A673 (cell line): ENCODE data around the gene RXRA. TPM values are rescaled to one million over a fixed set of nuclear protein-coding genes. Genes with fewer than 3 reads are reported as not detected.
A peak's percentile ranks its signal among the peaks of the same experiment; 100 is the strongest.

Source experiments
- BruUV-seq: library from RNA; stranded (reverse); fragments of 400-500 nt; replicated peaks from 2 replicates; lab custom pipeline; 2021; lab: Mats Ljungman, UMichigan
- CTCF ChIA-PET: fragments of 300-600 bp; sonication (Branson Sonifier 250); formaldehyde crosslinking; loops from one replicate; lab custom pipeline; 2022; ENCODE audit warnings: antibody characterized with exemption; lab: Charles Lee
- POLR2A ChIA-PET: fragments of 300-600 bp; sonication (Branson Sonifier 250); formaldehyde crosslinking; loops from one replicate; lab custom pipeline; 2022; ENCODE audit warnings: antibody characterized with exemption; ENCODE audit not compliant: low non-redundant PET; lab: Charles Lee
- DNase-seq: peaks from one replicate; pipeline ENCODE4 v3.0.0-alpha.2; 2015; ENCODE audit warnings: low spot score
- H3K27ac ChIP-seq: fragments of 200-600 bp; sonication (generic); 2 replicates; pipeline ENCODE4 v1.5.1; 2016; ENCODE audit warnings: mixed run types, low read depth, mild to moderate bottlenecking, mixed read lengths, antibody characterized with exemption, low read length; ENCODE audit not compliant: poor library complexity, severe bottlenecking
- H3K27me3 ChIP-seq: fragments of 200-600 bp; sonication (generic); replicated peaks from 2 replicates; pipeline ENCODE4 v1.6.1; 2017; ENCODE audit warnings: mixed run types, low read depth, mild to moderate bottlenecking, mixed read lengths, antibody characterized with exemption, low read length; ENCODE audit not compliant: insufficient read depth, poor library complexity
- H3K36me3 ChIP-seq: fragments of 200-600 bp; sonication (generic); 2 replicates; pipeline ENCODE4 v1.6.1; 2016; ENCODE audit warnings: mixed run types, mild to moderate bottlenecking, mixed read lengths, antibody characterized with exemption, low read length; ENCODE audit not compliant: insufficient read depth, poor library complexity, severe bottlenecking
- H3K4me1 ChIP-seq: fragments of 200-600 bp; sonication (generic); 2 replicates; pipeline ENCODE4 v1.6.1; 2017; ENCODE audit warnings: mixed run types, mild to moderate bottlenecking, mixed read lengths, antibody characterized with exemption, low read length; ENCODE audit not compliant: insufficient read depth, poor library complexity, severe bottlenecking
- H3K4me3 ChIP-seq: fragments of 200-600 bp; sonication (generic); 2 replicates; pipeline ENCODE4 v1.5.1; 2016; ENCODE audit warnings: low read depth, mixed run types, mild to moderate bottlenecking, mixed read lengths, low read length; ENCODE audit not compliant: poor library complexity, severe bottlenecking
- H3K9me3 ChIP-seq: fragments of 200-600 bp; sonication (generic); 2 replicates; pipeline ENCODE4 v1.6.1; 2016; ENCODE audit warnings: mixed run types, low read depth, mild to moderate bottlenecking, mixed read lengths, antibody characterized with exemption, low read length; ENCODE audit not compliant: poor library complexity, severe bottlenecking
- EZH2 ChIP-seq: fragments of 200-600 bp; sonication (generic); IDR thresholded peaks from 2 replicates; pipeline ENCODE4 v1.6.1; 2017; ENCODE audit warnings: borderline replicate concordance, low read depth, mild to moderate bottlenecking, mixed read lengths, antibody characterized with exemption, low read length; ENCODE audit not compliant: poor library complexity, severe bottlenecking
- intact Hi-C: fragments of 100-400 bp; cut with micrococcal nuclease; formaldehyde crosslinking; loops from one replicate; pipeline ENCODE4 v1.10.0; 2022; ENCODE audit not compliant: unreplicated experiment
- total RNA-seq: library from RNA; stranded (reverse); gene quantifications from 2 replicates; pipeline ENCODE4 v1.2.3, GENCODE V29; 2021
- TF ChIP-seq, protein P1 (sequence below): fragments of 300-800, 200-600 bp; sonication (generic); conservative IDR thresholded peaks from 2 replicates; pipeline ENCODE4 v1.5.1; 2017; ENCODE audit warnings: low read depth, mild to moderate bottlenecking, antibody characterized with exemption, low read length, moderate library complexity, mixed read lengths

RXRA gene
- total RNA-seq, 1 experiment from 2014 or later: 54.1 TPM

DNA sequence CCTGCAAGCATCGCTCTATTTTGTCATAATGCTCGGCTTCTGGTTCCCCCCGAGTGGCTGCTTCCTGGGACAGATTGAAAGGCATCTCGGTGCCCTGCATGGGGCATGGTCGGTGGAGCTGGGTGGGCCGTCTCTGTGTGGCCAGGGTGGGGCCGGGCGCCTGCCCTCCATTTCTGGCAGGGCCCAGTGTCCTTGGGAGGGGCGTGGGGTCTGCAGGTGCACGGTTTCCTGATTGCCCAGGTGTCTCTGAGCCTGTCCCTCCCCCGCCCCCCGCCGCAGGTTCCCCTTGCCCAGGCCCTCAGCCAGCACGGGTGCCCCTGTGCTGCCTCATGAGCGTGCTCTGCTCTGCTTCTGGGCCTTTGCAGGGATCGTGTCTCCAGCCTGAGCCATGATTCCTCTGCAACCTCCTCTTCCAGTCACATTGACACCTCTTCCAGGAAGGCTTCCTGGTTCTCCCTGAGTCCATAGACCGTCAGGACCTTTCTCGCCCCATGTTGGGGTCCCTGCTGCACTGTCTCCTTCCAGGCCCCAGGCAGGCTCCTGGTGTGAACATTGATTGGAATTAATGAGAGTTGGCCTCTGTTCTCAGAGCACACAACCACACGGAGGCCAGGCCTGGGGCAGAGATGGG is 90.2 kb downstream of the RXRA start:
- CTCF ChIA-PET: no interaction called here
- H3K9me3 ChIP-seq: no peaks in the 10 kb centered on the region
- H3K4me3 ChIP-seq: no peak overlapping the region
- H3K4me1 ChIP-seq: peaks cover 30% of the 10 kb centered on the region
- H3K27me3 ChIP-seq: no peaks in the 10 kb centered on the region
- intact Hi-C loops: no loop called here
- H3K27ac ChIP-seq: no peak overlapping the region
- TF ChIP-seq EZH2: no peak
- TF ChIP-seq, protein P1, sequence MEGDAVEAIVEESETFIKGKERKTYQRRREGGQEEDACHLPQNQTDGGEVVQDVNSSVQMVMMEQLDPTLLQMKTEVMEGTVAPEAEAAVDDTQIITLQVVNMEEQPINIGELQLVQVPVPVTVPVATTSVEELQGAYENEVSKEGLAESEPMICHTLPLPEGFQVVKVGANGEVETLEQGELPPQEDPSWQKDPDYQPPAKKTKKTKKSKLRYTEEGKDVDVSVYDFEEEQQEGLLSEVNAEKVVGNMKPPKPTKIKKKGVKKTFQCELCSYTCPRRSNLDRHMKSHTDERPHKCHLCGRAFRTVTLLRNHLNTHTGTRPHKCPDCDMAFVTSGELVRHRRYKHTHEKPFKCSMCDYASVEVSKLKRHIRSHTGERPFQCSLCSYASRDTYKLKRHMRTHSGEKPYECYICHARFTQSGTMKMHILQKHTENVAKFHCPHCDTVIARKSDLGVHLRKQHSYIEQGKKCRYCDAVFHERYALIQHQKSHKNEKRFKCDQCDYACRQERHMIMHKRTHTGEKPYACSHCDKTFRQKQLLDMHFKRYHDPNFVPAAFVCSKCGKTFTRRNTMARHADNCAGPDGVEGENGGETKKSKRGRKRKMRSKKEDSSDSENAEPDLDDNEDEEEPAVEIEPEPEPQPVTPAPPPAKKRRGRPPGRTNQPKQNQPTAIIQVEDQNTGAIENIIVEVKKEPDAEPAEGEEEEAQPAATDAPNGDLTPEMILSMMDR: no peak
- no TSS peak for BruUV-seq
- POLR2A ChIA-PET: no interaction called here
- peaks cover 21% of the 10 kb centered on the region for H3K36me3 ChIP-seq
- no peak for DNase-seq

DNA sequence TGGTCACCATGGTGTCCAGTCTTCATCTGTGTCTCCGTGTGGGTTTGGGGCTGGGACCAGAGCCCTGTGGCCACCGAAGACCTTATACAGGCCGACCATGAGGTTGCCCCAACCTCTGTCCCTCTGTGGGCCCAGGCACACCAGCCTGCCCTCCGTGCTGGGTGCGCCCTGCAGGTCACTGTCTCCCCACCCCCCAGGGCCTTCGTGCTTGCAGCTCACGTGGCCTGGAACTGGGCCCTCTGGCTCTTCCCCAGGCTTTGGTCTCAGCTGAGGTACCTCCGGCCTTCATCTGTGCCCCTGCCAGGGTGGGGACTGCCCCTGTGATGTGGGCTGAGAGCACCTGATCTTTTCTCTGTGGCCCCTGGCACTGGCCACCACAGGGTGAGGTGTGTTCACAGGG is 92.1 kb downstream of the RXRA start:
- DNase-seq: no peak
- Histone ChIP-seq H3K9me3 (no peaks in the 10 kb centered on the region), H3K27ac (peak overlapping the region; percentile 42), H3K27me3 (no peaks in the 10 kb centered on the region), H3K4me1 (peaks cover 14% of the 10 kb centered on the region), H3K4me3 (no peak overlapping the region), H3K36me3 (peaks cover 23% of the 10 kb centered on the region)
- intact Hi-C loops: no loop called here
- POLR2A ChIA-PET: no interaction called here
- TF ChIP-seq, protein P1: no peak
- no peak for TF ChIP-seq EZH2
- no TSS peak for BruUV-seq
- CTCF ChIA-PET: no interaction called here

DNA sequence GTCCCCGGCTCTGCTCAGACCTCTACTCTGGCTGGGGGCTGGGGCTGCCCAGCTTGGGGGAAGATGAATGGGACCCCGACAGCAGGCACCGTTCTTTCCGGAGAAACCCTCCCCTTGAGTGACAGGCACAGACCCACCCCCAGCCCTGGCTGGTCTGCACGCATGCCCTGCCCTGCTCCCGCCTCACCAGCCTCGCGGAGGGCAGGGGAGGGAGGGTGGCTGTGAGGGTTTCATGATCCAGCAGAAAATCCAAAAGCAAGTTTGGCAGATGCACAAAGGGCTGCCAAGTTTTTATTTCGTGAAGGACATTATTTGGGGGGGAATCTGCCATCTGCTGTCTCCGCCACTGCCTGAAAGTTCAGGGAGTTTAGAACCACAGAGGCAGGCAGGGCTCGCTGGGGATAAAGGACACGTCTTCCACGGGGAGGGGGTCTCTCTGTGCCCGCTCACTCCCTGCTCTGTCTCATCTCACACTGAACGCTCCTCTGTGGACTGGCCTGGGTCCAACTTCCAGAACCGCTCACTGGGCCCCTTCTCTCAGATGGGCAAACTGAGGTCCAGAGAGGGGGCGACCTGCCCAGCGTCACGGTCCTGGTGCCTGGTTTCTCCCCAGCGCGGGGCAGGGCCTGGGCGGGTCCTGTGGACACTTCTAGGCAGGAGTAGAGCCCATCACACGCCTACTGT is 92.9 kb downstream of the RXRA start:
- no peak for TF ChIP-seq EZH2
- TF ChIP-seq, protein P1: no peak
- H3K27ac ChIP-seq: peak overlapping the region; percentile 42
- no peaks in the 10 kb centered on the region for H3K9me3 ChIP-seq
- no peak overlapping the region for H3K4me3 ChIP-seq
- ChIA-PET CTCF (no interaction called here), POLR2A (no interaction called here)
- DNase-seq: no peak
- H3K4me1 ChIP-seq: peaks cover 6% of the 10 kb centered on the region
- H3K36me3 ChIP-seq: peaks cover 23% of the 10 kb centered on the region
- intact Hi-C loops: no loop called here
- H3K27me3 ChIP-seq: no peaks in the 10 kb centered on the region
- BruUV-seq: no TSS peak
